ENCODE data around the gene GCLC. TPM values are rescaled to one million over a fixed set of nuclear protein-coding genes. Genes with fewer than 3 reads are reported as not detected.

The GCLC gene
- total RNA-seq, 1 experiment from 2014 or later = 47.1 TPM

GRCh38 chr6:53517021-53517420 is 27.9 kb downstream of the GCLC start (continued):
- no peak for TF ChIP-seq HMGXB4 (CRISPR knock-in tag; IDR thresholded peaks at IDR 0.05)
- TF ChIP-seq TCF7 (CRISPR knock-in tag; IDR thresholded peaks at IDR 0.05; ENCODE audit: low read depth) = no peak
- TF ChIP-seq, protein P1, sequence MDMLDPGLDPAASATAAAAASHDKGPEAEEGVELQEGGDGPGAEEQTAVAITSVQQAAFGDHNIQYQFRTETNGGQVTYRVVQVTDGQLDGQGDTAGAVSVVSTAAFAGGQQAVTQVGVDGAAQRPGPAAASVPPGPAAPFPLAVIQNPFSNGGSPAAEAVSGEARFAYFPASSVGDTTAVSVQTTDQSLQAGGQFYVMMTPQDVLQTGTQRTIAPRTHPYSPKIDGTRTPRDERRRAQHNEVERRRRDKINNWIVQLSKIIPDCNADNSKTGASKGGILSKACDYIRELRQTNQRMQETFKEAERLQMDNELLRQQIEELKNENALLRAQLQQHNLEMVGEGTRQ (CRISPR knock-in tag; IDR thresholded peaks at IDR 0.05) = no peak
- TF ChIP-seq, protein P2, sequence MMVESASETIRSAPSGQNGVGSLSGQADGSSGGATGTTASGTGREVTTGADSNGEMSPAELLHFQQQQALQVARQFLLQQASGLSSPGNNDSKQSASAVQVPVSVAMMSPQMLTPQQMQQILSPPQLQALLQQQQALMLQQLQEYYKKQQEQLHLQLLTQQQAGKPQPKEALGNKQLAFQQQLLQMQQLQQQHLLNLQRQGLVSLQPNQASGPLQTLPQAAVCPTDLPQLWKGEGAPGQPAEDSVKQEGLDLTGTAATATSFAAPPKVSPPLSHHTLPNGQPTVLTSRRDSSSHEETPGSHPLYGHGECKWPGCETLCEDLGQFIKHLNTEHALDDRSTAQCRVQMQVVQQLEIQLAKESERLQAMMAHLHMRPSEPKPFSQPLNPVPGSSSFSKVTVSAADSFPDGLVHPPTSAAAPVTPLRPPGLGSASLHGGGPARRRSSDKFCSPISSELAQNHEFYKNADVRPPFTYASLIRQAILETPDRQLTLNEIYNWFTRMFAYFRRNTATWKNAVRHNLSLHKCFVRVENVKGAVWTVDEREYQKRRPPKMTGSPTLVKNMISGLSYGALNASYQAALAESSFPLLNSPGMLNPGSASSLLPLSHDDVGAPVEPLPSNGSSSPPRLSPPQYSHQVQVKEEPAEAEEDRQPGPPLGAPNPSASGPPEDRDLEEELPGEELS (CRISPR knock-in tag; IDR thresholded peaks at IDR 0.05) = no peak
- TF ChIP-seq ZNF121 (CRISPR knock-in tag; IDR thresholded peaks at IDR 0.05) = no peak
- TF ChIP-seq PRDM15 (CRISPR knock-in tag; IDR thresholded peaks at IDR 0.05) = no peak
- no peak for TF ChIP-seq ATF1 (CRISPR knock-in tag; IDR thresholded peaks at IDR 0.05)

DNA sequence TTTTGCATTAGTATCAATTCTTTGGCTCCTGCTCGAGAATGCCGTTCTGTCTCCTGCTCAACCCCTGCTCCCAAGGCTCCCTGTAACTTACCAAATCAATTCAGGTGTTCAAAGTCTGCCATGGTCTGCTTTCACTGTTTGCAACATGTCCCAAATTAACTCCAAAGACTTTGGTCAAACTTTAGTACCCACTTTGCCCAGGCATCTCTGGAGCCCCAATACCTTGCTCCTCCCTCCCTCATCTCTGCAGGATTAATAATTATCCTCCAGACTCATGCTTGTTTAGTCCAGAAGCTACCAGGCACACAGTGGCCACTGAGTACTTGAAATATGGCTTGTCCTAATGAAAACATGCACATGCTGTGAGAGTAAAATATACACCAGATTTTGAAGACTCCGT is 30.2 kb downstream of the GCLC start:
- H3K27me3 Mint-ChIP-seq (ENCODE audit: low read depth) = no peaks in the 10 kb centered on the region
- H3K4me1 Mint-ChIP-seq = no peaks in the 10 kb centered on the region
- no peak for ATAC-seq
- no peaks in the 10 kb centered on the region for H3K9me3 Mint-ChIP-seq
- TF ChIP-seq PRRX2 (CRISPR knock-in tag; IDR thresholded peaks at IDR 0.05) (no peak), PREB (CRISPR knock-in tag; IDR thresholded peaks at IDR 0.05; ENCODE audit: borderline replicate concordance) (no peak), JUN (CRISPR knock-in tag; IDR thresholded peaks at IDR 0.05) (no peak), SMAD3 (CRISPR knock-in tag; IDR thresholded peaks at IDR 0.05; ENCODE audit: borderline replicate concordance) (no peak), ESRRA (CRISPR knock-in tag; IDR thresholded peaks at IDR 0.05; ENCODE audit: borderline replicate concordance) (no peak)
- no peak overlapping the region for H3K27ac Mint-ChIP-seq
- ChIA-PET POLR2A (no interaction called here), CTCF (no interaction called here)
- H3K4me3 Mint-ChIP-seq = no peak overlapping the region
- peaks cover 57% of the 10 kb centered on the region for H3K36me3 Mint-ChIP-seq
- no peak for DNase-seq (ENCODE audit: low spot score)

GRCh38 chr6:53513519-53513966 is 31.4 kb downstream of the GCLC start:
- Mint-ChIP-seq H3K27ac (no peak overlapping the region), H3K4me3 (no peak overlapping the region), H3K4me1 (no peaks in the 10 kb centered on the region), H3K9me3 (no peaks in the 10 kb centered on the region), H3K27me3 (ENCODE audit: low read depth) (no peaks in the 10 kb centered on the region), H3K36me3 (peaks cover 60% of the 10 kb centered on the region)
- ChIA-PET POLR2A (no interaction called here), CTCF (interaction anchor here (0.6 to 1.2 kb wide), 4 partner anchors 20 to 205 kb away, joined by 3 to 5 read pairs (median 4); no protein-coding TSS in a partner anchor)
- no peak for DNase-seq (ENCODE audit: low spot score)
- no peak for ATAC-seq
- TF ChIP-seq KAT7 (CRISPR knock-in tag; IDR thresholded peaks at IDR 0.05; ENCODE audit: borderline replicate concordance) (no peak), EMX1 (CRISPR knock-in tag; IDR thresholded peaks at IDR 0.05) (no peak), AFF4 (CRISPR knock-in tag; IDR thresholded peaks at IDR 0.05; ENCODE audit: borderline replicate concordance) (no peak), FOXP1 (CRISPR knock-in tag; IDR thresholded peaks at IDR 0.05; ENCODE audit: borderline replicate concordance) (no peak), SMAD4 (CRISPR knock-in tag; IDR thresholded peaks at IDR 0.05) (no peak), CTCF (IDR thresholded peaks at IDR 0.05) (no peak)

Data from WTC11 (cell line).